Small intestine (tissue), 7 donors: ENCODE measurements around the gene DYRK1A. TPM values are rescaled to one million over a fixed set of nuclear protein-coding genes. Genes with fewer than 3 reads are reported as not detected.

ENCODE experiments used
- DNase-seq, 2 donors: peaks; one replicate each; pipeline versions ENCODE4 v3.0.0 to v3.0.0-alpha.2; 2013
- FAIRE-seq: peaks from 2 replicates; lab custom pipeline; 2012; peaks lifted over from hg19 to GRCh38; lab: Jason Lieb, UNC
- H3K27ac ChIP-seq, 3 donors: one replicate each; pipeline ENCODE4 v1.5.1; 2013; ENCODE audit warnings: low read length in 2 of 3, mild to moderate bottlenecking in 2 of 3, control low read depth in 1 of 3, inconsistent platforms in 1 of 3, low read depth in 1 of 3, moderate library complexity in 1 of 3
- H3K27me3 ChIP-seq, 3 donors: one replicate each; pipeline ENCODE4 v1.6.1; 2013; ENCODE audit warnings: low read length in 3 of 3, inconsistent platforms in 1 of 3; ENCODE audit not compliant: control insufficient read depth in 3 of 3, insufficient read depth in 3 of 3
- H3K36me3 ChIP-seq, 3 donors: one replicate each; pipeline ENCODE4 v1.6.1; 2013; ENCODE audit warnings: low read length in 3 of 3, inconsistent platforms in 1 of 3, low read depth in 1 of 3, mild to moderate bottlenecking in 1 of 3, moderate library complexity in 1 of 3; ENCODE audit not compliant: control insufficient read depth in 3 of 3, insufficient read depth in 2 of 3
- H3K4me1 ChIP-seq, 3 donors: one replicate each; pipeline ENCODE4 v1.6.1; 2013; ENCODE audit warnings: low read length in 2 of 3, inconsistent platforms in 1 of 3, low read depth in 1 of 3, mild to moderate bottlenecking in 1 of 3, moderate library complexity in 1 of 3; ENCODE audit not compliant: control insufficient read depth in 3 of 3, insufficient read depth in 2 of 3
- H3K4me3 ChIP-seq, 3 donors: one replicate each; pipeline ENCODE4 v1.5.1; 2013; ENCODE audit warnings: low read length in 3 of 3, control low read depth in 1 of 3, inconsistent platforms in 1 of 3, low read depth in 1 of 3, mild to moderate bottlenecking in 1 of 3, moderate library complexity in 1 of 3
- H3K9me3 ChIP-seq, 2 donors: one replicate each; pipeline ENCODE4 v1.6.1; 2013; ENCODE audit warnings: low read depth in 1 of 2, low read length in 1 of 2; ENCODE audit not compliant: control insufficient read depth in 2 of 2, insufficient read depth in 1 of 2
- WGBS, 3 donors: extraction: QIAGEN DNeasy Blood & Tissue Kit; methylation state at CpG; one replicate each; pipeline ENCODE4 v1.1.7; 2013; 5-methylcytosine and 5-hydroxymethylcytosine counted together
- polyA plus RNA-seq, 4 donors: library from polyadenylated mRNA; stranded (reverse) in 3 of 4; unstranded in 1 of 4; fragments of 200-250 nt in 3 of 4; fragments of 120-200 nt in 1 of 4; gene quantifications; one replicate each; pipeline versions ENCODE4 v1.2.1 to v1.2.3, GENCODE V29; 2013
- donor health status: healthy with polysubstance abuse.
- donor health status: control.
- donor health status: control.
- donor health status: Bipolar disorder and iron deficiency.
- donor health status: healthy.

Gene DYRK1A
- polyA plus RNA-seq, 4 donors, result 10.5 to 50.5 (median 17.1) TPM

DNA sequence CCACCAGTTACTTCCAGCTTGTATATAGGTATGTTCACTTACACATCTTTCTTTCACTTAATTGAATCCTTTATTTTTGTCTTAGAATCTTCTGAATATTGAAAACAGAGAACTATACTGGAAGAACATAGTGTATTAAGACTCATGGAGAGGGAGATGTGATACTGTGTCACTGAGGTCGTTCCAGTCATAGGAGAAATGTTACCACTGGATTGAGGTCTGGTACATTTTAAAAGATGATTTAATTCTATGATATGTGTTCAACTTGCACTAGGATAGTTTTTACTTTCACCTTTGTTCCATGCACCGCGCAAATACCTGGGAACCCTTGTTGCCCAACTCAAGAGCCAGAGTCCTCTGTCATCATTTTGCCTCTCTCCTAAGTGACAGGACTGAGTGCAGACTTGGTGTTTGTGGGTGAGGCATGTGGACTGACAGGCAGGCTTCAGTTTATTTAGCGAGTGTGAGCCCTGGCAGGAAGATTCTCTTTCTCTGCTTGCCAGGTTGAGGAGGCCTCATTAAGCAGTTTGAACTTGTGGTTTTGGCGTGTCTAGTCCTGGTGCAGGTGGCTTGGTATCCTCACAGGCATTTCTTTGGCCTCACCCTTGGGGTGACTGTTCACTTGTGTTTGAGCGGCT is 63.7 kb downstream of the DYRK1A start:
- H3K4me3 ChIP-seq, result no peak overlapping the region
- peaks cover 0 to 2% (median 2%) of the 10 kb centered on the region in 3 donors for H3K4me1 ChIP-seq
- H3K27ac ChIP-seq, result no peak overlapping the region
- peaks cover 0 to 6% (median 5%) of the 10 kb centered on the region in 3 donors for H3K36me3 ChIP-seq
- no peaks in the 10 kb centered on the region for H3K27me3 ChIP-seq
- FAIRE-seq (no peak), DNase-seq (peak; percentile 47 to 63)
- WGBS, 3 donors, result 67 to 76% (median 69%) methylated on average over 6 of the region's 6 CpGs
- no peaks in the 10 kb centered on the region for H3K9me3 ChIP-seq

DNA sequence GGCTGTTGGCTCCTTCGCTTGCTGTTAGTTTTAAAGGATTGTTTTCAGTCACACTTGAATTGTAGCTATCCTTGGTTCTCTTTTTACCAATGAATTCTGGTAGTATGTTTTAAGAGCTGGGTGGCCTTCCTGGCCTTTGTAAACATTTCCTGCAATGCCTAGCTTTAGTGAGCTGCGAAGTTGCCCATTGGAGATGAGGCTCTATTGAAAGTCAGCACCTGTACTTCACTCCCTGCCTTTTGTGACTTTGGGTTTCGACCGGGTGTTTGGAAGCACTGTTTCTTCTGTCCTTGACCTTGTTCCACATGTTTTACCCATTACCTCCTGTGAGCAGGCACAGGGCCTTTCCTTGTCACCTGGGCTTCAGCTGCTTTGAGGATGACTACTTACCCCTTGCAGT is 64.7 kb downstream of the DYRK1A start:
- Histone ChIP-seq H3K4me3 (no peak overlapping the region), H3K36me3 (peaks cover 0 to 6% (median 0%) of the 10 kb centered on the region in 3 donors), H3K27ac (no peak overlapping the region), H3K9me3 (no peaks in the 10 kb centered on the region), H3K4me1 (peaks cover 2 to 5% (median 2%) of the 10 kb centered on the region in 3 donors), H3K27me3 (no peaks in the 10 kb centered on the region)
- DNase-seq, result no peak
- FAIRE-seq, result no peak
- 57 to 75% (median 64%) methylated on average over 4 of the region's 4 CpGs for WGBS, 3 donors

DNA sequence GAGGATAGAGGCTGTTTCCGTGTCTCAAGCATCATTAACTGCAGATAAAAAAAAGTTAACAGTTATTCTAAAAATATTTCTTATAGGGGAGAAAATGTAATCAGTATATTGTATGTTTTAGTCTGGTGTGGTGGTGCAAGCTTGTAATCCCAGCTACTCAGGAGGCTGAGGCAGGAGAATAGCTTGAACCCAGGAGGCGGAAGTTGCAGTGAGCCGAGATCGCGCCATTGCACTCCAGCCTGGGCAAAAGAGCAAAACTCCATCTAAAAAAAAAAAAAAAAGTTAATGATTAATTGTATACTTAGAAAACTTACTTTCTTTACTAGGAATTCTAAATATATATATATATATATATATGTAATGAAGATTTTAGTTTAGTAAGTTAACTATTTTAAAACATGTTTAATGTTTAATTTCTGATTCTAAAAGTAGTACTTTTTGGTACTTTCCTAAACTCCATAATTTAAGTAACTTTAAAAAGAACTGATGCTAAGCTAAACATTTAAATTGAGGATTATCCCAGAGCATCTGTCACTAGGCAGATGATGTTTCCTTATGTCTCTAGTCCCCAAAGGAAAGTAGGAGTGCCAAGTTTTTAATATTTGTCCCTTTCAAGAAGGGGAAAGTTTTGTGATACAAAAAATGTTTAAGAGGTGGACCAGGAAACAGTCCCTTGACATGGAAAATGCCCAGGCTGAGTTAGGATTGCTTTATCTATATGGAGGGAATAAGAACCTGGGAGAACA is 66.3 kb downstream of the DYRK1A start:
- FAIRE-seq, result no peak
- H3K27ac ChIP-seq, result no peak overlapping the region
- peaks cover 0 to 6% (median 0%) of the 10 kb centered on the region in 3 donors for H3K36me3 ChIP-seq
- no peaks in the 10 kb centered on the region for H3K27me3 ChIP-seq
- 84 to 86% (median 85%) methylated on average over 5 of the region's 5 CpGs for WGBS, 3 donors
- no peak for DNase-seq
- H3K4me1 ChIP-seq, result peaks cover 2 to 7% (median 2%) of the 10 kb centered on the region in 3 donors
- H3K9me3 ChIP-seq, result no peaks in the 10 kb centered on the region
- H3K4me3 ChIP-seq, result no peak overlapping the region

DNA sequence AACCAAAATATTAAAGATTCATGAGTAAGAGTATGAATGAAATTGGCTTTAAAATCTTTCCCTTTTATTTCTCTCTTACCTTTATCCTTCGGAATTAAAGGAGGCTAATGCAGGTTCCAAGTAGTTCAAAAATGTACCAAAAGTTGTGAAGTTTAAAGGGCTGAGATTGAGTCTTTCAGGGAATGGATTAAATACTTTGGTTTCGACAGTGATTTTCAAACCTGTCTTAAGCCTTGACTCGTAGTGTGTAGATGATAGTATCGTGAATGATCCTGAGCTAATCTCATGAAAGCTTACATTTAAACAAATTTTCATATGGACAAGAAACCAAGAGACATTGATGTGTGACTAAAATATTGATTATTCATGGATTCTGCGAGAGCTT is 66.9 kb downstream of the DYRK1A start:
- no peak for FAIRE-seq
- Histone ChIP-seq H3K4me1 (peaks cover 2 to 7% (median 2%) of the 10 kb centered on the region in 3 donors), H3K4me3 (no peak overlapping the region), H3K27ac (no peak overlapping the region), H3K36me3 (peaks cover 0 to 6% (median 0%) of the 10 kb centered on the region in 3 donors), H3K27me3 (no peaks in the 10 kb centered on the region), H3K9me3 (no peaks in the 10 kb centered on the region)
- no peak for DNase-seq
- WGBS, 3 donors, result 94 to 96% (median 95%) methylated on average over 5 of the region's 5 CpGs

DNA sequence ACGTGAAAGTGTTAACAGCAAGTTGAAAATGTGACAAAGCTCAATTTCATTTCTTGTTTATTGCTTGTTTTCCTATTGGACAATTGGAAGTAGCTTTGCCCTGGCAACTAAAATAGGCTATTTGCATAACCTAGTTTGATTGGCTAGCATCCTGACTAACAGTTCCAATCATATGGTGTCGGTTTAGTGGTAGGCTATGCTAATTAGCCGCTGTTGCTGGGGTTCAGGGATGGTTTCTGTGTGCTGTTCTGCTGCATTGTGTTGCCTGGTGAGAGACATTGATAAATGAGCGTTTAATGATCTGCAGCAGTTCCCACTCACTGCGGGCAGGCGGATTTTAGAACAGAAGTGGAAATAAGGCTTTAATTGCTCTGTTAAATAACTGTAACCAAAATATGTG is 68.5 kb downstream of the DYRK1A start:
- Histone ChIP-seq H3K27ac (peak overlapping the region in 2 of 3 donors; percentile 4 to 51), H3K36me3 (peaks cover 0 to 7% (median 0%) of the 10 kb centered on the region in 3 donors), H3K27me3 (no peaks in the 10 kb centered on the region), H3K4me3 (no peak overlapping the region), H3K9me3 (no peaks in the 10 kb centered on the region), H3K4me1 (peaks cover 4 to 7% (median 5%) of the 10 kb centered on the region in 3 donors)
- 24 to 62% (median 52%) methylated on average over 6 of the region's 6 CpGs for WGBS, 3 donors
- DNase-seq (peak; percentile 68 to 82), FAIRE-seq (no peak)

DNA sequence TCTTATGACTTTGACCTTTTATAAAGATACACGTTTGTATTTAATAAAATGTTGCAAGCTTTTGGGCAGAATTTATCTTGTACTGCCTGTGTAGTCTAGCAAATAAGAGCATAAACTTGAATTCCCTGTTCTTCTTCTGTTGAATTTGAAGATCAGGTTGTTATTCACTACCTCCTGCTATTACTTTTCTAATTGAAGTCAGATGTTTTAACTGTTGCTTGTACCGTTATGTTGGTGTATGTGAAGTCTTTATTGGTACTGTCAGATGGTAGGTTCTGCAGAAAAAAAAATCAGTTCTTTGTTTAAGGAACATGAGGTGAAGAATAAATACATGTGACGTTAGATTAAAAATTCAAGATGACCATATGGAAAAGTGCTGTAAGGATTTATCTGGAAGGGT is 69.1 kb downstream of the DYRK1A start:
- DNase-seq (no peak), FAIRE-seq (no peak)
- 50 to 55% (median 55%) methylated on average over 3 of the region's 3 CpGs for WGBS, 3 donors
- no peaks in the 10 kb centered on the region for H3K9me3 ChIP-seq
- peaks cover 2 to 7% (median 4%) of the 10 kb centered on the region in 3 donors for H3K4me1 ChIP-seq
- H3K36me3 ChIP-seq, result peaks cover 0 to 3% (median 0%) of the 10 kb centered on the region in 3 donors
- H3K4me3 ChIP-seq, result no peak overlapping the region
- peak overlapping the region in 1 of 3 donors; percentile 51 for H3K27ac ChIP-seq
- H3K27me3 ChIP-seq, result no peaks in the 10 kb centered on the region

DNA sequence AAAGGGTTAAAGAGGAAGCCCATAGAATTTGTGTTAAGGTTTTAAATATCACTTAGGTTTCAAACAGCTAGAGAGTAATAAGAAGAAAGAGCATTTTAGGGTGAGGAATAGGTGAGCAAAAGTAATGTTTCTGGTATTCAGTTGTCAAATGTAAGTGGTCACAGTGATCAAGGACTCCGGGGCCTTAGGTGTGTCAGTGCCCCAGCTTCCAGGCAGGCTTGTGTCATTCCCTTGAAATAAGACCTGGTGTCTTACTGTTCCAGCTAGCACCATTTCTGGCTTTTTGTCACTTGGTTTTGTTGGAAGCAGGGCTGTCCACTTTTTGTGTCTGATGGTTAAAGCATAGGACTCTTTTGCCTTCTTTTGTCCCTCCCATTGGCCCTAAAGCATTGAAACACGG is 69.6 kb downstream of the DYRK1A start:
- Histone ChIP-seq H3K27ac (peak overlapping the region in 2 of 3 donors; percentile 5 to 51), H3K4me1 (peaks cover 2 to 7% (median 4%) of the 10 kb centered on the region in 3 donors), H3K36me3 (peaks cover 0 to 2% (median 0%) of the 10 kb centered on the region in 3 donors), H3K27me3 (no peaks in the 10 kb centered on the region), H3K9me3 (no peaks in the 10 kb centered on the region), H3K4me3 (no peak overlapping the region)
- FAIRE-seq (no peak), DNase-seq (no peak)
- 76 to 90% (median 85%) methylated on average over 2 of the region's 2 CpGs for WGBS, 3 donors

DNA sequence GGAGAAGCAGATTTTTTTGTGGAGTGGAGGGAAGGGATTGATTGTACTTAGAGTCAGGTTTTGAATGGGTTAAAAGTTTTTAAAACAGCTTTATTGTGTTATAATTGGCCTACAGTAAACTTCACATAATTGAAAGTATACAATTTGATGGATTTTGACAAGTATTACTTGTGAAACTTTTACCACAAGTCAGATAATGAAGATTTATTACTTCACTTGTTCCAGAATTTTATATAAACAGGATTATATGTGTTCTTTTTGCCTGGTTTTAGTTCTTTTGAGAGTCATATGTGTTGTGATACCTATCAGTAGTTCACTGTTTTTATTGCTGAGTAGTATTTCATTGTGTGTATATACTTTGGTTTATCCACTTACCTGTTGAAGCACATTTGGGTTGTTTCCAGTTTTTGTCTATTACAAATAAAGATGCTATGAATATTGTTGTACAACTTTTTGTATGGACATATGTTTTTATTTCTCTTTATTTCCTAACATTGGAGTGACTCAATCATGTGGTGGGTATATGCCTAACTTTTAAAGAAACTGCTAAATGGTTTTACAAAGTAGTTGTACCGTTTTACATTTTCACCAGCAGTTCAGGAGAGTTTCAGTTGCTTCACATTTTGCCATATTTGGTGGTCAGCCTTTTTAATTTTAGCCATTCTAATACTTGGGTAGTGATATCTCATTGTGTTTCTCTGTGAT is 71.0 kb downstream of the DYRK1A start:
- no peaks in the 10 kb centered on the region for H3K27me3 ChIP-seq
- H3K27ac ChIP-seq, result no peak overlapping the region
- peak; percentile 33 for FAIRE-seq
- H3K4me1 ChIP-seq, result peaks cover 2 to 7% (median 2%) of the 10 kb centered on the region in 3 donors
- DNase-seq, result no peak
- no peak overlapping the region for H3K4me3 ChIP-seq
- peaks cover 0 to 2% (median 0%) of the 10 kb centered on the region in 3 donors for H3K36me3 ChIP-seq
- no peaks in the 10 kb centered on the region for H3K9me3 ChIP-seq
- WGBS, 3 donors, result 55 to 62% (median 58%) methylated on average over 1 of the region's 1 CpG
